Gastrocnemius medialis (tissue), 4 donors: ENCODE measurements around the gene GABRB2. TPM values are rescaled to one million over a fixed set of nuclear protein-coding genes. Genes with fewer than 3 reads are reported as not detected.

Experiments
- ATAC-seq, 2 donors: fragments of 150-250 bp; one replicate each; pipeline ENCODE4 v1.9.1; 2016
- DNase-seq, 2 donors: peaks; one replicate each; pipeline ENCODE4 v3.0.0-alpha.2; 2019
- H3K27ac ChIP-seq, 4 donors: fragments of 200-600 bp; sonication (generic); 1 replicate in 1 of 4; 2 replicates in 3 of 4; pipeline ENCODE4 v1.5.1; 2016 to 2018; ENCODE audit warnings: mild to moderate bottlenecking in 2 of 4, moderate library complexity in 1 of 4
- H3K27me3 ChIP-seq, 3 donors: fragments of 200-600 bp; sonication (generic) in 2 of 3; 1 replicate in 1 of 3; 2 replicates in 2 of 3; pipeline versions ENCODE4 v1.5.1 to v1.6.0; 2016 to 2019; ENCODE audit warnings: mild to moderate bottlenecking in 1 of 3, moderate library complexity in 1 of 3
- H3K36me3 ChIP-seq, 2 donors: fragments of 200-600 bp; sonication (generic) in 1 of 2; one replicate each; pipeline ENCODE4 v1.5.1; 2017 to 2018
- H3K4me1 ChIP-seq, 2 donors: fragments of 200-600 bp; sonication (generic) in 1 of 2; one replicate each; pipeline ENCODE4 v1.5.1; 2016 to 2017; ENCODE audit warnings: mild to moderate bottlenecking in 2 of 2
- H3K4me3 ChIP-seq, 4 donors: fragments of 200-600 bp; sonication (generic) in 3 of 4; 1 replicate in 1 of 4; 2 replicates in 3 of 4; pipeline ENCODE4 v1.5.1; 2016 to 2019; ENCODE audit warnings: mild to moderate bottlenecking in 2 of 4
- H3K9me3 ChIP-seq, 3 donors: fragments of 200-600 bp; sonication (generic) in 2 of 3; 1 replicate in 1 of 3; 2 replicates in 2 of 3; pipeline ENCODE4 v1.5.1; 2016 to 2019
- POLR2A ChIP-seq, 2 donors: fragments of 450-650 bp; IDR thresholded peaks; one replicate each; pipeline ENCODE4 v1.6.1; 2017; ENCODE audit warnings: antibody characterized with exemption in 2 of 2, mild to moderate bottlenecking in 2 of 2, moderate library complexity in 2 of 2
- in situ Hi-C, 4 donors: fragments of 200-750 bp; cut with MboI; loops; one replicate each; pipeline versions ENCODE4 v1.15.0 to v1.8.0; 2017; ENCODE audit warnings: low sequenced_read_pairs in 4 of 4
- intact Hi-C: fragments of 100-400 bp; cut with DNase I; formaldehyde crosslinking; loops from one replicate; pipeline ENCODE4 v1.15.1; 2023; ENCODE audit warnings: low total_unique reads
- total RNA-seq, 4 donors: library from RNA; depleted of rRNA; stranded (reverse); fragments of >200 nt; gene quantifications; one replicate each; pipeline versions ENCODE4 v1.1.0 to v1.2.3, GENCODE V29; 2016
- TF ChIP-seq, protein P1 (sequence below), 5 experiments: fragments of 450-650 bp in 3 of 5; fragments of 200-600 bp in 2 of 5; sonication (generic) in 2 of 5; IDR thresholded peaks in 4 of 5; conservative IDR thresholded peaks in 1 of 5; 1 replicate in 4 of 5; 2 replicates in 1 of 5; pipeline ENCODE4 v1.5.1; 2016 to 2019; ENCODE audit warnings: antibody characterized with exemption in 5 of 5, mild to moderate bottlenecking in 3 of 5, moderate library complexity in 3 of 5

Gene GABRB2
- total RNA-seq, 4 donors from 2014 or later, result 0.16 to 0.97 (median 0.63) TPM

- DNase-seq, result no peak
- in situ Hi-C loops, result no loop called here
- TF ChIP-seq POLR2A (IDR thresholded peaks at IDR 0.05), result no peak
- TF ChIP-seq, protein P1, sequence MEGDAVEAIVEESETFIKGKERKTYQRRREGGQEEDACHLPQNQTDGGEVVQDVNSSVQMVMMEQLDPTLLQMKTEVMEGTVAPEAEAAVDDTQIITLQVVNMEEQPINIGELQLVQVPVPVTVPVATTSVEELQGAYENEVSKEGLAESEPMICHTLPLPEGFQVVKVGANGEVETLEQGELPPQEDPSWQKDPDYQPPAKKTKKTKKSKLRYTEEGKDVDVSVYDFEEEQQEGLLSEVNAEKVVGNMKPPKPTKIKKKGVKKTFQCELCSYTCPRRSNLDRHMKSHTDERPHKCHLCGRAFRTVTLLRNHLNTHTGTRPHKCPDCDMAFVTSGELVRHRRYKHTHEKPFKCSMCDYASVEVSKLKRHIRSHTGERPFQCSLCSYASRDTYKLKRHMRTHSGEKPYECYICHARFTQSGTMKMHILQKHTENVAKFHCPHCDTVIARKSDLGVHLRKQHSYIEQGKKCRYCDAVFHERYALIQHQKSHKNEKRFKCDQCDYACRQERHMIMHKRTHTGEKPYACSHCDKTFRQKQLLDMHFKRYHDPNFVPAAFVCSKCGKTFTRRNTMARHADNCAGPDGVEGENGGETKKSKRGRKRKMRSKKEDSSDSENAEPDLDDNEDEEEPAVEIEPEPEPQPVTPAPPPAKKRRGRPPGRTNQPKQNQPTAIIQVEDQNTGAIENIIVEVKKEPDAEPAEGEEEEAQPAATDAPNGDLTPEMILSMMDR (IDR thresholded peaks at IDR 0.05 in 4 of 5, conservative IDR thresholded peaks at IDR 0.05 in 1 of 5), result no peak
- H3K27ac ChIP-seq, result no peak overlapping the region
- H3K9me3 ChIP-seq, result no peaks in the 10 kb centered on the region
- no peaks in the 10 kb centered on the region for H3K4me1 ChIP-seq
- no peak for ATAC-seq
- no peaks in the 10 kb centered on the region for H3K27me3 ChIP-seq
- no peak overlapping the region for H3K4me3 ChIP-seq
- H3K36me3 ChIP-seq, result no peaks in the 10 kb centered on the region
- intact Hi-C loops, result no loop called here
Measured at GRCh38 chr5:161387121-161387520, 159.4 kb downstream of the GABRB2 start.

GRCh38 chr5:161385027-161385426, 161.5 kb downstream of the GABRB2 start:
- no peak for TF ChIP-seq POLR2A (IDR thresholded peaks at IDR 0.05)
- TF ChIP-seq, protein P1 (IDR thresholded peaks at IDR 0.05 in 4 of 5, conservative IDR thresholded peaks at IDR 0.05 in 1 of 5), result no peak
- intact Hi-C loops, result no loop called here
- DNase-seq, result no peak
- ATAC-seq, result no peak
- in situ Hi-C loops, result no loop called here
- Histone ChIP-seq H3K36me3 (no peaks in the 10 kb centered on the region), H3K27me3 (no peaks in the 10 kb centered on the region), H3K4me3 (no peak overlapping the region), H3K27ac (no peak overlapping the region), H3K4me1 (no peaks in the 10 kb centered on the region), H3K9me3 (no peaks in the 10 kb centered on the region)

DNA sequence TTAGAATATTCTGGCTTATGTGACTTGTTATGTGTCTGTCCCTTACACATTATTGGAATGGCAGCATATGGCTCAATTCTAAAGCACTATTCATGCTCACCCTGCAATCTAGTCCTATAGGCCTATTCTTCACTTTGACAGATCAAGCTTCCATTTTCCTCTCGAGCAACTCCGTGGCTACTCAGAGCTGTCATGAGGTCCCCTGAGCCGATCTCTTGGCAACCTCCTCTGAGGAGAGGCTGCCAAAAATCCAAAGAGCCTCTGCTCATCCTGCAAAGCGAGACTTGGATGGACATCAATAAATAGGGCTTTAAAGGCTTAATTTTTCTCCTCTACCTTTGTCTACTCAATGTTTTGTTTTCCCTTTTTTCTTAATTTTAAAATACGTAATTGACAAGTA, 163.8 kb downstream of the GABRB2 start:
- in situ Hi-C loops (no loop called here), intact Hi-C loops (no loop called here)
- ATAC-seq (no peak), DNase-seq (no peak)
- Histone ChIP-seq H3K4me3 (no peak overlapping the region), H3K27me3 (no peaks in the 10 kb centered on the region), H3K4me1 (no peaks in the 10 kb centered on the region), H3K27ac (no peak overlapping the region), H3K36me3 (no peaks in the 10 kb centered on the region), H3K9me3 (no peaks in the 10 kb centered on the region)
- TF ChIP-seq, protein P1 (IDR thresholded peaks at IDR 0.05 in 4 of 5, conservative IDR thresholded peaks at IDR 0.05 in 1 of 5), result no peak
- no peak for TF ChIP-seq POLR2A (IDR thresholded peaks at IDR 0.05)

GRCh38 chr5:161380486-161380885, 166.0 kb downstream of the GABRB2 start:
- ATAC-seq (no peak), DNase-seq (no peak)
- Histone ChIP-seq H3K27me3 (no peaks in the 10 kb centered on the region), H3K4me3 (no peak overlapping the region), H3K4me1 (no peaks in the 10 kb centered on the region), H3K27ac (no peak overlapping the region), H3K36me3 (no peaks in the 10 kb centered on the region), H3K9me3 (no peaks in the 10 kb centered on the region)
- TF ChIP-seq POLR2A (IDR thresholded peaks at IDR 0.05), result no peak
- TF ChIP-seq, protein P1 (IDR thresholded peaks at IDR 0.05 in 4 of 5, conservative IDR thresholded peaks at IDR 0.05 in 1 of 5), result no peak
- in situ Hi-C loops, result no loop called here
- intact Hi-C loops, result no loop called here

DNA sequence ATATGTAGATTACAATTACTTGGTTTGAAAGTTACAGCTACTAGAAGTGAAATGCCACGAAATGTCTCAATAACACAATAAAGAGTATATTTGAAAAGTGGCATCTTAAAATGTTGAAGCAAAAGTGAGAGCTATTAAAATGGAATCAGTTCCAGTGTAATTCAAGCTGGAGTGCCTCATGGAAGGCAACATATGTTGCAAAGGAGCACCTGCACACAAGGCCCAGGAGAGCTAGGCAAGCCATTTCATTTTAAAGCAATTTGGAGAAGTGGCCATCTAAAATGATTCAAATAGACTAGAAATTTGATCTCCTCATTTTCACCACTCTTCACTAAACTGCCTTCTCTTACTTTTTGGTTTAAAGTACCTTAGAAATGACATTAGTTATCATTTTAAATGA, 167.8 kb downstream of the GABRB2 start:
- Histone ChIP-seq H3K9me3 (no peaks in the 10 kb centered on the region), H3K4me3 (no peak overlapping the region), H3K27ac (no peak overlapping the region), H3K27me3 (no peaks in the 10 kb centered on the region), H3K36me3 (no peaks in the 10 kb centered on the region), H3K4me1 (no peaks in the 10 kb centered on the region)
- in situ Hi-C loops, result no loop called here
- TF ChIP-seq, protein P1 (IDR thresholded peaks at IDR 0.05 in 4 of 5, conservative IDR thresholded peaks at IDR 0.05 in 1 of 5), result no peak
- no peak for TF ChIP-seq POLR2A (IDR thresholded peaks at IDR 0.05)
- intact Hi-C loops, result no loop called here
- ATAC-seq, result no peak
- DNase-seq, result no peak
